ENCODE data around the gene SCYGR3.

SCYGR3 gene

GRCh38 chr2:227614740-227615139 lies at the start of gene SCYGR3:
TSS of gene SCYGR3 (minus strand) at chr2:227614840. CDS start at chr2:227614840, 0 bp downstream.
- no peak for DNase-seq (ENCODE audit: extremely low read depth in 1 of 2, low read depth in 1 of 2)

GRCh38 chr2:227661827-227662226 lies 47.2 kb upstream of the SCYGR3 start:
- no peak for DNase-seq (ENCODE audit: extremely low read depth in 1 of 2, low read depth in 1 of 2)

- no peak for DNase-seq (ENCODE audit: extremely low read depth in 1 of 2, low read depth in 1 of 2)
Observed at GRCh38 chr2:227661025-227661649, 46.5 kb upstream of the SCYGR3 start.

- no peak for DNase-seq (ENCODE audit: extremely low read depth in 1 of 2, low read depth in 1 of 2)
Observed at GRCh38 chr2:227657199-227657845, 42.7 kb upstream of the SCYGR3 start.

- no peak for DNase-seq (ENCODE audit: extremely low read depth in 1 of 2, low read depth in 1 of 2)
Observed at GRCh38 chr2:227655454-227655853, 40.8 kb upstream of the SCYGR3 start.

- no peak for DNase-seq (ENCODE audit: extremely low read depth in 1 of 2, low read depth in 1 of 2)
Observed at GRCh38 chr2:227654426-227654825, 39.8 kb upstream of the SCYGR3 start.

GRCh38 chr2:227653419-227653818 lies 38.8 kb upstream of the SCYGR3 start:
- no peak for DNase-seq (ENCODE audit: extremely low read depth in 1 of 2, low read depth in 1 of 2)

- no peak for DNase-seq (ENCODE audit: extremely low read depth in 1 of 2, low read depth in 1 of 2)
Observed at GRCh38 chr2:227643990-227644551, 29.4 kb upstream of the SCYGR3 start.

GRCh38 chr2:227642656-227643055 lies 28.0 kb upstream of the SCYGR3 start:
- DNase-seq (ENCODE audit: extremely low read depth in 1 of 2, low read depth in 1 of 2) = no peak

GRCh38 chr2:227634201-227634600 lies 19.6 kb upstream of the SCYGR3 start:
- no peak for DNase-seq (ENCODE audit: extremely low read depth in 1 of 2, low read depth in 1 of 2)

- DNase-seq (ENCODE audit: extremely low read depth in 1 of 2, low read depth in 1 of 2) = no peak
Observed at GRCh38 chr2:227632827-227633226, 18.2 kb upstream of the SCYGR3 start.

GRCh38 chr2:227630322-227630721 lies 15.7 kb upstream of the SCYGR3 start:
- DNase-seq (ENCODE audit: extremely low read depth in 1 of 2, low read depth in 1 of 2) = no peak

GRCh38 chr2:227629435-227629834 lies 14.8 kb upstream of the SCYGR3 start:
- no peak for DNase-seq (ENCODE audit: extremely low read depth in 1 of 2, low read depth in 1 of 2)

- no peak for DNase-seq (ENCODE audit: extremely low read depth in 1 of 2, low read depth in 1 of 2)
Observed at GRCh38 chr2:227627769-227628168, 13.1 kb upstream of the SCYGR3 start.

GRCh38 chr2:227626580-227627151 lies 12.0 kb upstream of the SCYGR3 start:
- DNase-seq (ENCODE audit: extremely low read depth in 1 of 2, low read depth in 1 of 2) = no peak

GRCh38 chr2:227625420-227625819 lies 10.8 kb upstream of the SCYGR3 start:
- no peak for DNase-seq (ENCODE audit: extremely low read depth in 1 of 2, low read depth in 1 of 2)

- no peak for DNase-seq (ENCODE audit: extremely low read depth in 1 of 2, low read depth in 1 of 2)
Observed at GRCh38 chr2:227623226-227623625, 8.6 kb upstream of the SCYGR3 start.

GRCh38 chr2:227617316-227618230 lies 2.9 kb upstream of the SCYGR3 start, which contains the start of gene SCYGR4:
TSS of gene SCYGR4 (plus strand) at chr2:227617498. CDS start at chr2:227617498, 0 bp downstream.
- DNase-seq (ENCODE audit: extremely low read depth in 1 of 2, low read depth in 1 of 2) = no peak

GRCh38 chr2:227616631-227617030 lies 2.0 kb upstream of the SCYGR3 start:
- DNase-seq (ENCODE audit: extremely low read depth in 1 of 2, low read depth in 1 of 2) = no peak

GRCh38 chr2:227615906-227616305 lies 1.3 kb upstream of the SCYGR3 start:
- DNase-seq (ENCODE audit: extremely low read depth in 1 of 2, low read depth in 1 of 2) = no peak

- DNase-seq (ENCODE audit: extremely low read depth in 1 of 2, low read depth in 1 of 2) = no peak
Observed at GRCh38 chr2:227615181-227615580, 541 bp upstream of the SCYGR3 start.
